Measurements from ENCODE around the gene POLA1.

POLA1 gene

GRCh38 chrX:24969812-24970211, 276.1 kb downstream of the POLA1 start:
- TF ChIP-seq, protein P1, sequence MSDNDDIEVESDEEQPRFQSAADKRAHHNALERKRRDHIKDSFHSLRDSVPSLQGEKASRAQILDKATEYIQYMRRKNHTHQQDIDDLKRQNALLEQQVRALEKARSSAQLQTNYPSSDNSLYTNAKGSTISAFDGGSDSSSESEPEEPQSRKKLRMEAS (IDR thresholded peaks at IDR 0.05) = no peak
- TF ChIP-seq CEBPB (IDR thresholded peaks at IDR 0.05) (no peak), REST (IDR thresholded peaks at IDR 0.05; ENCODE audit: low read depth) (no peak), NFIC (IDR thresholded peaks at IDR 0.05) (no peak), RAD21 (IDR thresholded peaks at IDR 0.05; ENCODE audit: low read depth) (no peak), TEAD4 (IDR thresholded peaks at IDR 0.05) (no peak), TCF12 (IDR thresholded peaks at IDR 0.05; ENCODE audit: low read depth) (no peak)

DNA sequence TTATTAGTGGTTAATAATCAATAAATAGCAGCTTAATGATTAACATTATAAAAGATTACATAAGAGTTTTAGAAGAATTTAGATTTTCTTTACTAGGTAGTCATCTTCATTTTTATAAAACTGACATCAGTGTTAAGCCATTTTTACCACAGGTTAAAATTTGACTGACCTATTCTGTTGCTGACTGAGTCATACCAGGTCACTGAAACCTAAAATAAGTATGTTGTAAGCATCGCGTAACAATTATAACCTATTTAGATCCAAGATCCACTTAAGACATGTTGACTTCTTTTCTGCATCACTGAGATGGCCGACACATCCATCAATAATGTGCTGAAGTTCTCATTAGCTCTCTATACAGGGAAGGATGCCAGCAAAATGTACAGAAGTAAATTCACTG, 285.4 kb downstream of the POLA1 start:
- TF ChIP-seq USF1 (IDR thresholded peaks at IDR 0.05) (no peak), EP300 (IDR thresholded peaks at IDR 0.05; ENCODE audit: borderline replicate concordance) (no peak), RAD21 (IDR thresholded peaks at IDR 0.05; ENCODE audit: low read depth) (no peak), CREB1 (IDR thresholded peaks at IDR 0.05; ENCODE audit: low read depth) (no peak), TCF12 (IDR thresholded peaks at IDR 0.05; ENCODE audit: low read depth) (no peak), ZBTB7A (IDR thresholded peaks at IDR 0.05; ENCODE audit: low read depth) (no peak), REST (IDR thresholded peaks at IDR 0.05; ENCODE audit: low read depth) (no peak), CEBPB (IDR thresholded peaks at IDR 0.05) (no peak), TEAD4 (IDR thresholded peaks at IDR 0.05) (no peak), NFIC (IDR thresholded peaks at IDR 0.05) (no peak), FOXM1 (IDR thresholded peaks at IDR 0.05; ENCODE audit: borderline replicate concordance, low read depth) (no peak), EGR1 (IDR thresholded peaks at IDR 0.05) (no peak), TAF1 (IDR thresholded peaks at IDR 0.05; ENCODE audit: low read depth) (no peak), YY1 (IDR thresholded peaks at IDR 0.05; ENCODE audit: low read depth) (no peak)
- TF ChIP-seq, protein P1 (IDR thresholded peaks at IDR 0.05) = no peak

DNA sequence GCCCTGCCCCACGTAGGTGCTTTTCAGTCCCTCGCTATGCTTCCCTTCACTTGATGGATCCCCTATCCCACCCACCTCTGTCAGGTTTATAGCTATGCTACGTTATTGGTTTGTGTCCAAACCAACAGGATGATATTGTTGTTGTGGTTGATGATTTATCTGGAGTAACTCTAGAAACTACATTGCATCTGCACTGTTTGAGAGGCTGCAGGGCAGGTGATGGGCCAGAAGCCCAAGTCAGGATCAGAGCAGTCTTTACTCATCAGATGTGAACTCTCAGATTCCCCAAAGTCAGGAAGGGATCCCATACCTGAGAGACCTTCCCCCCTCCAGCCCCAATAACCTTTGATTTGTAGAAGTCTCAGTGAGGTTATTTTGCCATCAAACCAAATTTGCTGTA, 287.3 kb downstream of the POLA1 start:
- no peak for TF ChIP-seq CEBPB (IDR thresholded peaks at IDR 0.05)
- TF ChIP-seq ZBTB7A (IDR thresholded peaks at IDR 0.05; ENCODE audit: low read depth) = no peak
- no peak for TF ChIP-seq NFIC (IDR thresholded peaks at IDR 0.05)
- TF ChIP-seq REST (IDR thresholded peaks at IDR 0.05; ENCODE audit: low read depth) = no peak
- TF ChIP-seq, protein P1 (IDR thresholded peaks at IDR 0.05) = no peak
- TF ChIP-seq USF1 (IDR thresholded peaks at IDR 0.05) = no peak
- TF ChIP-seq TAF1 (IDR thresholded peaks at IDR 0.05; ENCODE audit: low read depth) = no peak
- TF ChIP-seq RAD21 (IDR thresholded peaks at IDR 0.05; ENCODE audit: low read depth) = no peak
- TF ChIP-seq CREB1 (IDR thresholded peaks at IDR 0.05; ENCODE audit: low read depth) = no peak
- TF ChIP-seq YY1 (IDR thresholded peaks at IDR 0.05; ENCODE audit: low read depth) = no peak
- TF ChIP-seq FOXM1 (IDR thresholded peaks at IDR 0.05; ENCODE audit: borderline replicate concordance, low read depth) = no peak
- no peak for TF ChIP-seq EGR1 (IDR thresholded peaks at IDR 0.05)
- TF ChIP-seq TEAD4 (IDR thresholded peaks at IDR 0.05) = no peak
- TF ChIP-seq EP300 (IDR thresholded peaks at IDR 0.05; ENCODE audit: borderline replicate concordance) = no peak
- TF ChIP-seq TCF12 (IDR thresholded peaks at IDR 0.05; ENCODE audit: low read depth) = no peak

DNA sequence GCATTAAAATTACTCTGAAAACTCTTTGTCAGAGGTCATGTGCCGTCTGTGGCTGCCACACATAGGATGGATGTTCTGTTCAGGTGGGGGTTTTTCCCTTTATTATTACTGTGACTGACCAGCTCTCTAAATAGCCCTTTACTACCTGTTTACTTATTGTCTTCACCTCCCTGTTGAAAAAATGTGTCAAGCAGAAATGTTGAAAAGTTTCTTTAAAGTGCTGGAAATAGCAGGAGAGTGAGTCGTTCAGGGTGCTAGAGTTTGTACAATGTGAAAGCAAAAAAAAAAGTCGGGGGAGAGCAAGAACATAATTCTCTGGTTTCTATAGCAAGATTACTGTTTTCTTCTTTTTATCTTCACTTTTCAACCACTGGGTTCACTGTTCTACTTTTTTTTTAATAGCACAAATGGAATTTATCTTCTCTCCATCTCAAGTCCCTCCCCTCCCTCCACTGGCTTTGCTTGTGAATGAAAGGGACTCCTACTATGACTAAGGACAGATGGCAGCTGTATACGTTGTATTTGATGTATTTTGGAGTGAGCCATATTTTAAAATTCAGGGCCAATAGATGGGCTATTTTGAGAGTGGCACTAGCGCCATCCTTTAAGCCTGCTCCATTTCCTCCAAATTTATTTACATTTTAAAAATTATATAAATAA, 288.7 kb downstream of the POLA1 start:
- TF ChIP-seq FOXM1 (IDR thresholded peaks at IDR 0.05; ENCODE audit: borderline replicate concordance, low read depth) = no peak
- no peak for TF ChIP-seq EP300 (IDR thresholded peaks at IDR 0.05; ENCODE audit: borderline replicate concordance)
- TF ChIP-seq CREB1 (IDR thresholded peaks at IDR 0.05; ENCODE audit: low read depth) = no peak
- TF ChIP-seq USF1 (IDR thresholded peaks at IDR 0.05) = no peak

Measured in Ishikawa (cell line).